Caco-2 (cell line): ENCODE results near the gene PTRH2. TPM values are rescaled to one million over a fixed set of nuclear protein-coding genes. Genes with fewer than 3 reads are reported as not detected.

ENCODE experiments used
- BruUV-seq: library from RNA; stranded (reverse); fragments of 400-500 nt; replicated peaks from 2 replicates; lab custom pipeline; 2021; lab: Mats Ljungman, UMichigan
- CTCF ChIA-PET: fragments of 300-600 bp; sonication (Branson Sonifier 250); formaldehyde crosslinking; loops from one replicate; lab custom pipeline; 2022; ENCODE audit warnings: antibody characterized with exemption; lab: Charles Lee
- POLR2A ChIA-PET: fragments of 300-600 bp; sonication (Branson Sonifier 250); formaldehyde crosslinking; loops from one replicate; lab custom pipeline; 2022; ENCODE audit warnings: antibody characterized with exemption; lab: Charles Lee
- DNase-seq, 2 experiments: peaks; one replicate each; pipeline versions ENCODE4 v3.0.0 to v3.0.0-alpha.2; 2020 to 2022
- H3K27me3 ChIP-seq: replicated peaks from 2 replicates; pipeline ENCODE4 v1.6.0; 2011; ENCODE audit warnings: low read length; ENCODE audit not compliant: control insufficient read depth, insufficient read depth
- H3K36me3 ChIP-seq: 2 replicates; pipeline ENCODE4 v1.5.1; 2011; ENCODE audit warnings: low read length; ENCODE audit not compliant: control insufficient read depth, insufficient read depth
- H3K4me1 ChIP-seq: fragments of 250-450 bp; sonication (Bioruptor Pico); 2 replicates; pipeline ENCODE4 v1.5.1; 2020; ENCODE audit warnings: mild to moderate bottlenecking
- H3K4me3 ChIP-seq: 2 replicates; pipeline ENCODE4 v1.5.1; 2011; ENCODE audit warnings: low read depth, mild to moderate bottlenecking, control low read depth, low read length
- H3K9me3 ChIP-seq: fragments of 250-450 bp; sonication (Bioruptor Pico); 2 replicates; pipeline ENCODE4 v1.5.1; 2020; ENCODE audit warnings: mild to moderate bottlenecking, moderate library complexity
- H3K27ac Mint-ChIP-seq: one replicate; pipeline ENCODE4 v1.8.0; 2022; ENCODE audit warnings: mixed read lengths; ENCODE audit not compliant: unreplicated experiment
- H3K27me3 Mint-ChIP-seq: one replicate; pipeline ENCODE4 v1.8.0; 2022; ENCODE audit warnings: mixed read lengths; ENCODE audit not compliant: insufficient read depth, unreplicated experiment
- H3K36me3 Mint-ChIP-seq: one replicate; pipeline ENCODE4 v1.8.0; 2022; ENCODE audit warnings: mild to moderate bottlenecking, mixed read lengths; ENCODE audit not compliant: insufficient read depth, unreplicated experiment
- H3K4me1 Mint-ChIP-seq: one replicate; pipeline ENCODE4 v1.8.0; 2022; ENCODE audit warnings: low read depth, mixed read lengths; ENCODE audit not compliant: unreplicated experiment
- H3K4me3 Mint-ChIP-seq: one replicate; pipeline ENCODE4 v1.8.0; 2022; ENCODE audit warnings: mild to moderate bottlenecking, moderate library complexity, mixed read lengths; ENCODE audit not compliant: unreplicated experiment
- H3K9me3 Mint-ChIP-seq: one replicate; pipeline ENCODE4 v1.8.0; 2022; ENCODE audit warnings: mixed read lengths; ENCODE audit not compliant: unreplicated experiment
- CTCF ChIP-seq, 2 experiments: fragments of 200-600 bp in 1 of 2; IDR thresholded peaks; 1 replicate in 1 of 2; 2 replicates in 1 of 2; pipeline versions ENCODE4 v1.5.1 to v1.8.0; 2011 to 2022; ENCODE audit warnings: antibody characterized with exemption in 1 of 2, control low read depth in 1 of 2, inconsistent platforms in 1 of 2, low read depth in 1 of 2, low read length in 1 of 2, mild to moderate bottlenecking in 1 of 2, moderate library complexity in 1 of 2; ENCODE audit not compliant: insufficient read depth in 1 of 2, severe bottlenecking in 1 of 2, unreplicated experiment in 1 of 2
- intact Hi-C: fragments of 100-400 bp; cut with micrococcal nuclease; formaldehyde crosslinking; loops from one replicate; pipeline ENCODE4 v1.10.0; 2022; ENCODE audit not compliant: unreplicated experiment
- total RNA-seq: library from RNA; stranded (reverse); gene quantifications from 2 replicates; pipeline ENCODE4 v1.2.3, GENCODE V29; 2022

Gene PTRH2
- total RNA-seq, 1 experiment from 2014 or later, result 36.1 TPM

- BruUV-seq, result no TSS peak
These were observed 39.7 kb upstream of the PTRH2 start for GRCh38 chr17:59746849-59747445.

GRCh38 chr17:59745040-59745439 lies 37.8 kb upstream of the PTRH2 start:
- Mint-ChIP-seq H3K36me3 (peaks cover 42% of the 10 kb centered on the region), H3K4me3 (no peak overlapping the region), H3K9me3 (peaks cover 16% of the 10 kb centered on the region), H3K4me1 (no peaks in the 10 kb centered on the region), H3K27ac (no peak overlapping the region), H3K27me3 (no peaks in the 10 kb centered on the region)
- no peak overlapping the region for H3K4me3 ChIP-seq
- CTCF ChIA-PET, result interaction anchor here (1.3 kb wide), 1 partner anchor 108 kb away, joined by 3 read pairs; no protein-coding TSS in a partner anchor
- POLR2A ChIA-PET, result no interaction called here
- intact Hi-C loops, result no loop called here
- no peak for DNase-seq
- BruUV-seq, result no TSS peak
- peaks cover 3% of the 10 kb centered on the region; the same call in 1 of the 2 replicates for H3K9me3 ChIP-seq
- peaks cover 2% of the 10 kb centered on the region; the same call in 1 of the 2 replicates for H3K36me3 ChIP-seq
- H3K27me3 ChIP-seq, result no peaks in the 10 kb centered on the region
- no peak for TF ChIP-seq CTCF (IDR thresholded peaks at IDR 0.05; ENCODE audit: insufficient read depth in 1 of 2, low read depth in 1 of 2, low read length in 1 of 2, severe bottlenecking in 1 of 2, unreplicated experiment in 1 of 2)
- H3K4me1 ChIP-seq, result no peaks in the 10 kb centered on the region

More at GRCh38 chr17:59746849-59747445, 39.7 kb upstream of the PTRH2 start:
- CTCF ChIA-PET, result interaction anchor here (0.7 to 1.8 kb wide), 4 partner anchors 106 to 1765 kb away, joined by 3 to 6 read pairs (median 5); no protein-coding TSS in a partner anchor
- no peaks in the 10 kb centered on the region for H3K4me1 ChIP-seq
- no peaks in the 10 kb centered on the region for H3K27me3 Mint-ChIP-seq
- H3K4me3 ChIP-seq, result no peak overlapping the region
- no peaks in the 10 kb centered on the region for H3K27me3 ChIP-seq
- peak; percentile 65 to 73 for TF ChIP-seq CTCF (IDR thresholded peaks at IDR 0.05; ENCODE audit: insufficient read depth in 1 of 2, low read depth in 1 of 2, low read length in 1 of 2, severe bottlenecking in 1 of 2, unreplicated experiment in 1 of 2)
- H3K27ac Mint-ChIP-seq, result no peak overlapping the region
- H3K36me3 ChIP-seq, result peaks cover 2% of the 10 kb centered on the region; the same call in 1 of the 2 replicates
- peaks cover 37% of the 10 kb centered on the region for H3K36me3 Mint-ChIP-seq
- peaks cover 3% of the 10 kb centered on the region; the same call in 1 of the 2 replicates for H3K9me3 ChIP-seq
- H3K4me1 Mint-ChIP-seq, result peaks cover 3% of the 10 kb centered on the region
- DNase-seq, result peak in 1 of 2 experiments; percentile 38
- peaks cover 16% of the 10 kb centered on the region for H3K9me3 Mint-ChIP-seq
- POLR2A ChIA-PET, result interaction anchor here (0.6 to 0.7 kb wide), 3 partner anchors 48 to 130 kb away, joined by 3 to 6 read pairs (median 4); no protein-coding TSS in a partner anchor
- no peak overlapping the region for H3K4me3 Mint-ChIP-seq
- intact Hi-C loops, result loop anchor here (1.0 kb wide), 1 partner anchor 112 kb away; no protein-coding TSS in a partner anchor

- DNase-seq, result no peak
- no peak overlapping the region for H3K4me3 Mint-ChIP-seq
- no peaks in the 10 kb centered on the region for H3K4me1 Mint-ChIP-seq
- H3K27me3 ChIP-seq, result no peaks in the 10 kb centered on the region
- ChIA-PET CTCF (no interaction called here), POLR2A (no interaction called here)
- no peaks in the 10 kb centered on the region for H3K4me1 ChIP-seq
- TF ChIP-seq CTCF (IDR thresholded peaks at IDR 0.05; ENCODE audit: insufficient read depth in 1 of 2, low read depth in 1 of 2, low read length in 1 of 2, severe bottlenecking in 1 of 2, unreplicated experiment in 1 of 2), result no peak
- H3K36me3 Mint-ChIP-seq, result peaks cover 50% of the 10 kb centered on the region
- H3K27ac Mint-ChIP-seq, result no peak overlapping the region
- peaks cover 2% of the 10 kb centered on the region; the same call in 1 of the 2 replicates for H3K36me3 ChIP-seq
- peaks cover 3% of the 10 kb centered on the region; the same call in 1 of the 2 replicates for H3K9me3 ChIP-seq
- H3K27me3 Mint-ChIP-seq, result no peaks in the 10 kb centered on the region
- BruUV-seq, result no TSS peak
- no peak overlapping the region for H3K4me3 ChIP-seq
- intact Hi-C loops, result no loop called here
- peaks cover 16% of the 10 kb centered on the region for H3K9me3 Mint-ChIP-seq
These were observed 36.6 kb upstream of the PTRH2 start for GRCh38 chr17:59743842-59744241.
